Vagina (tissue), 2 donors: ENCODE measurements around the gene SCAF11. TPM values are rescaled to one million over a fixed set of nuclear protein-coding genes. Genes with fewer than 3 reads are reported as not detected.
"Not testable (repeated sequence)": the region's sequence is repeated elsewhere in the genome, so short reads cannot be mapped to it uniquely, and the experiment has no call there.

Experiments
- DNase-seq, 2 donors: peaks; one replicate each; pipeline ENCODE4 v3.0.0-alpha.2; 2017; ENCODE audit errors: extremely low spot score in 2 of 2
- H3K27ac ChIP-seq: fragments of 200-600 bp; sonication (generic); one replicate; pipeline ENCODE4 v1.5.1; 2019
- H3K27me3 ChIP-seq: fragments of 200-600 bp; sonication (generic); one replicate; pipeline ENCODE4 v1.5.1; 2019
- H3K36me3 ChIP-seq, 2 donors: fragments of 200-600 bp; sonication (generic); one replicate each; pipeline ENCODE4 v1.5.1; 2017 to 2019
- H3K4me1 ChIP-seq: fragments of 200-600 bp; sonication (generic); one replicate; pipeline ENCODE4 v1.5.1; 2019
- H3K4me3 ChIP-seq, 2 donors: fragments of 200-600 bp; sonication (generic); 1 replicate in 1 of 2; 2 replicates in 1 of 2; pipeline ENCODE4 v1.5.1; 2016 to 2019
- H3K9me3 ChIP-seq: fragments of 200-600 bp; sonication (generic); one replicate; pipeline ENCODE4 v1.5.1; 2019
- CTCF ChIP-seq, 3 experiments: fragments of 450-650 bp in 2 of 3; fragments of 200-600 bp in 1 of 3; sonication (generic) in 1 of 3; IDR thresholded peaks; one replicate each; pipeline ENCODE4 v1.5.1; 2017 to 2019; ENCODE audit warnings: antibody characterized with exemption in 3 of 3, mild to moderate bottlenecking in 2 of 3, moderate library complexity in 2 of 3
- POLR2A ChIP-seq, 2 donors: fragments of 450-650 bp; IDR thresholded peaks; one replicate each; pipeline ENCODE4 v1.6.1; 2017; ENCODE audit warnings: antibody characterized with exemption in 2 of 2, mild to moderate bottlenecking in 2 of 2, moderate library complexity in 2 of 2
- POLR2AphosphoS5 ChIP-seq, 2 donors: sonication (generic); formaldehyde crosslinking; IDR thresholded peaks; one replicate each; pipeline ENCODE4 v1.9.0; 2017; ENCODE audit warnings: antibody characterized with exemption in 2 of 2, mild to moderate bottlenecking in 2 of 2, low read depth in 1 of 2; ENCODE audit not compliant: insufficient read depth in 1 of 2
- intact Hi-C: fragments of 100-400 bp; cut with DNase I; formaldehyde crosslinking; loops from one replicate; pipeline ENCODE4 v1.15.1; 2023
- total RNA-seq: library from RNA; depleted of rRNA; stranded (reverse); fragments of >200 nt; gene quantifications from one replicate; pipeline ENCODE4 v1.2.3, GENCODE V29; 2016

SCAF11 gene
- total RNA-seq, 1 donor from 2014 or later, result 104 TPM

GRCh38 chr12:46020768-46021167 is 30.4 kb upstream of the SCAF11 start:
- H3K9me3 ChIP-seq, result no peaks in the 10 kb centered on the region
- no peak overlapping the region for H3K4me3 ChIP-seq
- no peaks in the 10 kb centered on the region for H3K27me3 ChIP-seq
- intact Hi-C loops, result no loop called here
- H3K36me3 ChIP-seq, result no peaks in the 10 kb centered on the region
- no peak for DNase-seq
- TF ChIP-seq POLR2AphosphoS5 (IDR thresholded peaks at IDR 0.05; ENCODE audit: insufficient read depth in 1 of 2, low read depth in 1 of 2), result no peak
- TF ChIP-seq POLR2A (IDR thresholded peaks at IDR 0.05), result no peak
- no peak for TF ChIP-seq CTCF (IDR thresholded peaks at IDR 0.05)
- no peak overlapping the region for H3K27ac ChIP-seq
- H3K4me1 ChIP-seq, result no peaks in the 10 kb centered on the region

GRCh38 chr12:46018712-46019111 is 28.3 kb upstream of the SCAF11 start:
- H3K36me3 ChIP-seq, intact Hi-C loops, H3K4me1 ChIP-seq, H3K27ac ChIP-seq, H3K4me3 ChIP-seq, H3K27me3 ChIP-seq, H3K9me3 ChIP-seq, DNase-seq: not testable (repeated sequence)

- H3K4me3 ChIP-seq, H3K4me1 ChIP-seq, intact Hi-C loops, H3K27me3 ChIP-seq, H3K9me3 ChIP-seq, H3K27ac ChIP-seq, H3K36me3 ChIP-seq, DNase-seq: not testable (repeated sequence)
These were observed 27.5 kb upstream of the SCAF11 start for GRCh38 chr12:46017866-46018375.

GRCh38 chr12:46005823-46006222 is 15.4 kb upstream of the SCAF11 start:
- Histone ChIP-seq H3K27me3 (no peaks in the 10 kb centered on the region), H3K36me3 (no peaks in the 10 kb centered on the region), H3K4me3 (no peak overlapping the region), H3K9me3 (no peaks in the 10 kb centered on the region), H3K4me1 (no peaks in the 10 kb centered on the region), H3K27ac (no peak overlapping the region)
- TF ChIP-seq POLR2A (IDR thresholded peaks at IDR 0.05) (no peak), POLR2AphosphoS5 (IDR thresholded peaks at IDR 0.05; ENCODE audit: insufficient read depth in 1 of 2, low read depth in 1 of 2) (no peak), CTCF (IDR thresholded peaks at IDR 0.05) (no peak)
- no peak for DNase-seq
- intact Hi-C loops, result no loop called here

GRCh38 chr12:46005151-46005797 is 14.9 kb upstream of the SCAF11 start:
- Histone ChIP-seq H3K27ac (no peak overlapping the region), H3K9me3 (no peaks in the 10 kb centered on the region), H3K4me3 (no peak overlapping the region), H3K36me3 (no peaks in the 10 kb centered on the region), H3K4me1 (no peaks in the 10 kb centered on the region), H3K27me3 (no peaks in the 10 kb centered on the region)
- TF ChIP-seq POLR2A (IDR thresholded peaks at IDR 0.05) (no peak), CTCF (IDR thresholded peaks at IDR 0.05) (peak in 1 of 3 experiments; percentile 15), POLR2AphosphoS5 (IDR thresholded peaks at IDR 0.05; ENCODE audit: insufficient read depth in 1 of 2, low read depth in 1 of 2) (no peak)
- DNase-seq, result no peak
- intact Hi-C loops, result no loop called here

- intact Hi-C loops, result no loop called here
- H3K36me3 ChIP-seq, result no peaks in the 10 kb centered on the region
- H3K4me3 ChIP-seq, result no peak overlapping the region
- no peaks in the 10 kb centered on the region for H3K4me1 ChIP-seq
- TF ChIP-seq POLR2A (IDR thresholded peaks at IDR 0.05) (no peak), CTCF (IDR thresholded peaks at IDR 0.05) (no peak), POLR2AphosphoS5 (IDR thresholded peaks at IDR 0.05; ENCODE audit: insufficient read depth in 1 of 2, low read depth in 1 of 2) (no peak)
- DNase-seq, result no peak
- no peak overlapping the region for H3K27ac ChIP-seq
- H3K9me3 ChIP-seq, result no peaks in the 10 kb centered on the region
- H3K27me3 ChIP-seq, result no peaks in the 10 kb centered on the region
These were observed 14.3 kb upstream of the SCAF11 start for GRCh38 chr12:46004715-46005114.

GRCh38 chr12:46000076-46000475 is 9.7 kb upstream of the SCAF11 start:
- H3K9me3 ChIP-seq, H3K27me3 ChIP-seq, H3K36me3 ChIP-seq, DNase-seq, H3K27ac ChIP-seq, H3K4me1 ChIP-seq, intact Hi-C loops, H3K4me3 ChIP-seq: not testable (repeated sequence)
